Measurements from ENCODE around the gene COBL.
A peak's percentile ranks its signal among the peaks of the same experiment; 100 is the strongest.

The COBL gene

GRCh38 chr7:51073171-51073570, 243.4 kb downstream of the COBL start:
- no peak for DNase-seq (ENCODE audit: low read depth)

GRCh38 chr7:51072281-51072680, 244.3 kb downstream of the COBL start:
- DNase-seq (ENCODE audit: low read depth), result no peak

- no peak for DNase-seq (ENCODE audit: low read depth)
Measured at GRCh38 chr7:51071427-51071826, 245.2 kb downstream of the COBL start.

GRCh38 chr7:51070151-51070550, 246.5 kb downstream of the COBL start:
- DNase-seq (ENCODE audit: low read depth), result no peak

- no peak for DNase-seq (ENCODE audit: low read depth)
Measured at GRCh38 chr7:51069411-51070083, 247.1 kb downstream of the COBL start.

GRCh38 chr7:51068401-51068800, 248.2 kb downstream of the COBL start:
- DNase-seq (ENCODE audit: low read depth), result no peak

- peak; percentile 14 for DNase-seq (ENCODE audit: low read depth)
Measured at GRCh38 chr7:51067757-51068156, 248.9 kb downstream of the COBL start.

- no peak for DNase-seq (ENCODE audit: low read depth)
Measured at GRCh38 chr7:51067258-51067657, 249.4 kb downstream of the COBL start.

GRCh38 chr7:51066405-51066882, 250.2 kb downstream of the COBL start:
- DNase-seq (ENCODE audit: low read depth), result no peak

GRCh38 chr7:51065766-51066165, 250.8 kb downstream of the COBL start:
- no peak for DNase-seq (ENCODE audit: low read depth)

- no peak for DNase-seq (ENCODE audit: low read depth)
Measured at GRCh38 chr7:51064688-51065087, 251.9 kb downstream of the COBL start.

- no peak for DNase-seq (ENCODE audit: low read depth)
Measured at GRCh38 chr7:51062222-51062987, 254.2 kb downstream of the COBL start.

- DNase-seq (ENCODE audit: low read depth), result no peak
Measured at GRCh38 chr7:51060536-51060935, 256.1 kb downstream of the COBL start.

- DNase-seq (ENCODE audit: low read depth), result no peak
Measured at GRCh38 chr7:51059504-51060142, 257.0 kb downstream of the COBL start.

- DNase-seq (ENCODE audit: low read depth), result no peak
Measured at GRCh38 chr7:51058764-51059163, 257.8 kb downstream of the COBL start.

- no peak for DNase-seq (ENCODE audit: low read depth)
Measured at GRCh38 chr7:51055039-51055840, 261.4 kb downstream of the COBL start.

- no peak for DNase-seq (ENCODE audit: low read depth)
Measured at GRCh38 chr7:51054231-51054630, 262.4 kb downstream of the COBL start.

GRCh38 chr7:51053160-51053925, 263.3 kb downstream of the COBL start:
- no peak for DNase-seq (ENCODE audit: low read depth)

GRCh38 chr7:51046482-51046881, 270.1 kb downstream of the COBL start:
- no peak for DNase-seq (ENCODE audit: low read depth)

GRCh38 chr7:51046103-51046466, 270.5 kb downstream of the COBL start:
- DNase-seq (ENCODE audit: low read depth), result no peak

- no peak for DNase-seq (ENCODE audit: low read depth)
Measured at GRCh38 chr7:51045319-51046102, 271.1 kb downstream of the COBL start.

Data from activated T-cell treated with anti-CD3 and anti-CD28 coated beads for 48 hours (primary cell).